AG10803 (cell line): Measurements from ENCODE around the gene CYP39A1.

ENCODE experiments used
- DNase-seq: peaks from one replicate; pipeline ENCODE4 v3.0.0; 2010; ENCODE audit warnings: low read depth
- H3K4me3 ChIP-seq: 2 replicates; pipeline ENCODE4 v1.5.1; 2011; ENCODE audit warnings: mild to moderate bottlenecking, low read length, control low read depth
- CTCF ChIP-seq: conservative IDR thresholded peaks from 2 replicates; pipeline ENCODE4 v1.5.1; 2011; ENCODE audit warnings: mild to moderate bottlenecking, low read length, control low read depth, inconsistent platforms

The CYP39A1 gene

GRCh38 chr6:46667377-46667776 lies 14.8 kb upstream of the CYP39A1 start:
- no peak overlapping the region for H3K4me3 ChIP-seq
- TF ChIP-seq CTCF: no peak
- no peak for DNase-seq

GRCh38 chr6:46661483-46661882 lies 8.9 kb upstream of the CYP39A1 start:
- no peak for TF ChIP-seq CTCF
- no peak overlapping the region for H3K4me3 ChIP-seq
- DNase-seq: no peak

GRCh38 chr6:46657642-46658041 lies 5.0 kb upstream of the CYP39A1 start:
- no peak for DNase-seq
- no peak for TF ChIP-seq CTCF
- H3K4me3 ChIP-seq: no peak overlapping the region

GRCh38 chr6:46655803-46656202 lies 3.2 kb upstream of the CYP39A1 start:
- H3K4me3 ChIP-seq: no peak overlapping the region
- peak; percentile 25 for TF ChIP-seq CTCF
- no peak for DNase-seq

- DNase-seq: no peak
- H3K4me3 ChIP-seq: peak overlapping the region; percentile 76
- no peak for TF ChIP-seq CTCF
Measured at GRCh38 chr6:46653439-46654195, 999 bp upstream of the CYP39A1 start.

- peak overlapping the region; percentile 76 for H3K4me3 ChIP-seq
- DNase-seq: no peak
- TF ChIP-seq CTCF: no peak
Measured at GRCh38 chr6:46652232-46652602, 401 bp downstream of the CYP39A1 start.

GRCh38 chr6:46651816-46652215 lies 802 bp downstream of the CYP39A1 start:
- TF ChIP-seq CTCF: no peak
- H3K4me3 ChIP-seq: no peak overlapping the region
- no peak for DNase-seq
